Smooth muscle cell (in vitro differentiated cells): ENCODE measurements around the gene RANBP17. TPM values are rescaled to one million over a fixed set of nuclear protein-coding genes. Genes with fewer than 3 reads are reported as not detected.
A peak's percentile ranks its signal among the peaks of the same experiment; 100 is the strongest.

ENCODE experiments used
- DNase-seq: peaks from one replicate; lab custom pipeline; 2025; ENCODE audit not compliant: unreplicated experiment; lab: John Stamatoyannopoulos, UW
- H2AFZ ChIP-seq: fragments of 200-600 bp; sonication (generic); 2 replicates; pipeline ENCODE4 v1.6.0; 2016; ENCODE audit warnings: antibody characterized with exemption, low read depth, mild to moderate bottlenecking
- H3F3A ChIP-seq: fragments of 200-600 bp; sonication (generic); 2 replicates; pipeline ENCODE4 v1.6.0; 2017; ENCODE audit warnings: antibody characterized with exemption, low read depth
- H3K27ac ChIP-seq: fragments of 200-600 bp; sonication (generic); 2 replicates; pipeline ENCODE4 v1.5.1; 2016; ENCODE audit warnings: low read depth, mild to moderate bottlenecking
- H3K27me3 ChIP-seq: fragments of 200-600 bp; sonication (generic); 2 replicates; pipeline ENCODE4 v1.6.1; 2016; ENCODE audit warnings: low read depth, mild to moderate bottlenecking
- H3K36me3 ChIP-seq: fragments of 200-600 bp; sonication (generic); 2 replicates; pipeline ENCODE4 v1.5.1; 2016; ENCODE audit warnings: low read depth
- H3K4me1 ChIP-seq: fragments of 200-600 bp; sonication (generic); 2 replicates; pipeline ENCODE4 v1.5.1; 2016; ENCODE audit warnings: low read depth
- H3K4me2 ChIP-seq: fragments of 200-600 bp; sonication (generic); 2 replicates; pipeline ENCODE4 v1.6.0; 2016; ENCODE audit warnings: mild to moderate bottlenecking
- H3K4me3 ChIP-seq: fragments of 200-600 bp; sonication (generic); 2 replicates; pipeline ENCODE4 v1.5.1; 2016; ENCODE audit warnings: mild to moderate bottlenecking
- H3K79me2 ChIP-seq: fragments of 200-600 bp; sonication (generic); 2 replicates; pipeline ENCODE4 v1.6.0; 2016; ENCODE audit warnings: low read depth, mild to moderate bottlenecking
- H3K9ac ChIP-seq: fragments of 200-600 bp; sonication (generic); 2 replicates; pipeline ENCODE4 v1.6.0; 2016; ENCODE audit warnings: low read depth
- H3K9me3 ChIP-seq: fragments of 200-600 bp; sonication (generic); replicated peaks from 2 replicates; pipeline ENCODE4 v1.5.1; 2016; ENCODE audit warnings: low read depth
- H4K20me1 ChIP-seq: fragments of 200-600 bp; sonication (generic); 2 replicates; pipeline ENCODE4 v1.6.0; 2016; ENCODE audit warnings: low read depth
- WGBS: methylation state at CpG from one replicate; pipeline ENCODE4 v1.1.7; 2016; ENCODE audit warnings: low lambda C conversion rate; 5-methylcytosine and 5-hydroxymethylcytosine counted together
- polyA plus RNA-seq: library from polyadenylated mRNA; unstranded; fragments of >200 nt; fragmentation: Nextera tagmentation; extraction: Ambion mirVana; gene quantifications from 2 replicates; pipeline ENCODE4 v1.2.1, GENCODE V29; 2016
- total RNA-seq: library from RNA; depleted of rRNA; stranded (reverse); fragments of >200 nt; gene quantifications from 2 replicates; pipeline ENCODE4 v1.2.3, GENCODE V29; 2014
- TF ChIP-seq, protein P1 (sequence below): fragments of 200-600 bp; sonication (generic); IDR thresholded peaks from 2 replicates; pipeline ENCODE4 v1.5.1; 2017; ENCODE audit warnings: borderline replicate concordance, mild to moderate bottlenecking, antibody characterized with exemption; ENCODE audit not compliant: insufficient read depth, poor library complexity, severe bottlenecking

Gene RANBP17
- total and polyA plus RNA-seq, 2 experiments from 2014 or later: 13.0 to 42.6 TPM

- Histone ChIP-seq H4K20me1 (no peaks in the 10 kb centered on the region), H3K4me3 (no peak overlapping the region), H3K36me3 (no peaks in the 10 kb centered on the region), H3K4me2 (peak overlapping the region; percentile 83), H3K27me3 (peaks cover 100% of the 10 kb centered on the region), H3K79me2 (no peaks in the 10 kb centered on the region), H3K4me1 (peaks cover 32% of the 10 kb centered on the region), H2AFZ (no peak overlapping the region), H3K9ac (no peak overlapping the region), H3F3A (no peaks in the 10 kb centered on the region), H3K9me3 (no peaks in the 10 kb centered on the region), H3K27ac (no peak overlapping the region)
- 7% methylated on average over 39 of the region's 41 CpGs for WGBS
- no peak for DNase-seq
- TF ChIP-seq, protein P1, sequence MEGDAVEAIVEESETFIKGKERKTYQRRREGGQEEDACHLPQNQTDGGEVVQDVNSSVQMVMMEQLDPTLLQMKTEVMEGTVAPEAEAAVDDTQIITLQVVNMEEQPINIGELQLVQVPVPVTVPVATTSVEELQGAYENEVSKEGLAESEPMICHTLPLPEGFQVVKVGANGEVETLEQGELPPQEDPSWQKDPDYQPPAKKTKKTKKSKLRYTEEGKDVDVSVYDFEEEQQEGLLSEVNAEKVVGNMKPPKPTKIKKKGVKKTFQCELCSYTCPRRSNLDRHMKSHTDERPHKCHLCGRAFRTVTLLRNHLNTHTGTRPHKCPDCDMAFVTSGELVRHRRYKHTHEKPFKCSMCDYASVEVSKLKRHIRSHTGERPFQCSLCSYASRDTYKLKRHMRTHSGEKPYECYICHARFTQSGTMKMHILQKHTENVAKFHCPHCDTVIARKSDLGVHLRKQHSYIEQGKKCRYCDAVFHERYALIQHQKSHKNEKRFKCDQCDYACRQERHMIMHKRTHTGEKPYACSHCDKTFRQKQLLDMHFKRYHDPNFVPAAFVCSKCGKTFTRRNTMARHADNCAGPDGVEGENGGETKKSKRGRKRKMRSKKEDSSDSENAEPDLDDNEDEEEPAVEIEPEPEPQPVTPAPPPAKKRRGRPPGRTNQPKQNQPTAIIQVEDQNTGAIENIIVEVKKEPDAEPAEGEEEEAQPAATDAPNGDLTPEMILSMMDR: peak; percentile 29
Measured at GRCh38 chr5:171310212-171310818, 448.5 kb downstream of the RANBP17 start.

GRCh38 chr5:171310819-171311321, 449.1 kb downstream of the RANBP17 start:
- 5% methylated on average over 41 of the region's 41 CpGs for WGBS
- Histone ChIP-seq H4K20me1 (no peaks in the 10 kb centered on the region), H3F3A (no peaks in the 10 kb centered on the region), H3K4me3 (peak overlapping the region; percentile 18), H3K27me3 (peaks cover 100% of the 10 kb centered on the region), H3K9ac (no peak overlapping the region), H3K36me3 (no peaks in the 10 kb centered on the region), H3K4me1 (peaks cover 32% of the 10 kb centered on the region), H2AFZ (no peak overlapping the region), H3K79me2 (no peaks in the 10 kb centered on the region), H3K4me2 (peak overlapping the region; percentile 83), H3K9me3 (no peaks in the 10 kb centered on the region), H3K27ac (no peak overlapping the region)
- TF ChIP-seq, protein P1: no peak
- DNase-seq: no peak

- Histone ChIP-seq H3K79me2 (no peaks in the 10 kb centered on the region), H3K9me3 (no peaks in the 10 kb centered on the region), H3K27ac (no peak overlapping the region), H3F3A (no peaks in the 10 kb centered on the region), H3K4me1 (peaks cover 36% of the 10 kb centered on the region), H3K27me3 (peaks cover 100% of the 10 kb centered on the region), H3K4me2 (peak overlapping the region; percentile 83), H3K9ac (no peak overlapping the region), H4K20me1 (no peaks in the 10 kb centered on the region), H2AFZ (no peak overlapping the region), H3K4me3 (peak overlapping the region; percentile 18), H3K36me3 (no peaks in the 10 kb centered on the region)
- TF ChIP-seq, protein P1: no peak
- WGBS: 3% methylated on average over 55 of the region's 74 CpGs
- no peak for DNase-seq
Measured at GRCh38 chr5:171311322-171312077, 449.7 kb downstream of the RANBP17 start.
